Upper lobe of right lung (tissue), 1 donor: ENCODE results near the gene BCL11B. TPM values are rescaled to one million over a fixed set of nuclear protein-coding genes. Genes with fewer than 3 reads are reported as not detected.
A peak's percentile ranks its signal among the peaks of the same experiment; 100 is the strongest.

Source experiments
- ATAC-seq: fragments of 200-7000 bp; cut with Tn5 transposase; one replicate; pipeline ENCODE4 v1.9.1; 2020; ENCODE audit warnings: mild to moderate bottlenecking, moderate library complexity
- DNase-seq: peaks from one replicate; pipeline ENCODE4 v3.0.0-alpha.2; 2020
- H3K27ac ChIP-seq: fragments of 200-600 bp; one replicate; pipeline ENCODE4 v1.8.0; 2022
- H3K27me3 ChIP-seq: fragments of 200-600 bp; one replicate; pipeline ENCODE4 v1.8.0; 2022; ENCODE audit warnings: mild to moderate bottlenecking
- H3K36me3 ChIP-seq: fragments of 200-600 bp; one replicate; pipeline ENCODE4 v1.8.0; 2022
- H3K4me1 ChIP-seq: fragments of 200-600 bp; one replicate; pipeline ENCODE4 v1.8.0; 2022
- H3K4me3 ChIP-seq: fragments of 200-600 bp; one replicate; pipeline ENCODE4 v1.8.0; 2022; ENCODE audit warnings: mild to moderate bottlenecking
- H3K9me3 ChIP-seq: fragments of 200-600 bp; one replicate; pipeline ENCODE4 v1.8.0; 2022
- intact Hi-C: fragments of 100-400 bp; cut with DNase I; formaldehyde crosslinking; loops from one replicate; pipeline ENCODE4 v1.11.0; 2022
- long read RNA-seq: library from polyadenylated mRNA; unstranded; transcript quantifications from one replicate; pipeline ENCODE4 v2.0.0, GENCODE V29; 2021
- total RNA-seq: library from RNA; stranded (reverse); fragmentation: NEBNext Ultra II Directional; extraction: Animal tissue kit (Norgen Biotek cat#: 25700); gene quantifications from one replicate; pipeline ENCODE4 v1.2.1, GENCODE V29; 2021
- TF ChIP-seq, protein P1 (sequence below): fragments of 200-600 bp; IDR thresholded peaks from one replicate; pipeline ENCODE4 v1.8.0; 2022; ENCODE audit warnings: antibody characterized with exemption
- donor health status: DM: no; HTN: yes; CAD: no; lungs with severe emphysema.

Gene BCL11B
- total RNA-seq: 2.4 TPM
- long read RNA-seq: 0 reads

- Histone ChIP-seq H3K4me1 (peaks cover 34% of the 10 kb centered on the region), H3K27ac (peak within 1 kb of the TSS; percentile 11), H3K36me3 (no peaks in the 10 kb centered on the region), H3K9me3 (no peaks in the 10 kb centered on the region), H3K4me3 (peak within 1 kb of the TSS; percentile 45), H3K27me3 (peaks cover 77% of the 10 kb centered on the region)
- TF ChIP-seq, protein P1, sequence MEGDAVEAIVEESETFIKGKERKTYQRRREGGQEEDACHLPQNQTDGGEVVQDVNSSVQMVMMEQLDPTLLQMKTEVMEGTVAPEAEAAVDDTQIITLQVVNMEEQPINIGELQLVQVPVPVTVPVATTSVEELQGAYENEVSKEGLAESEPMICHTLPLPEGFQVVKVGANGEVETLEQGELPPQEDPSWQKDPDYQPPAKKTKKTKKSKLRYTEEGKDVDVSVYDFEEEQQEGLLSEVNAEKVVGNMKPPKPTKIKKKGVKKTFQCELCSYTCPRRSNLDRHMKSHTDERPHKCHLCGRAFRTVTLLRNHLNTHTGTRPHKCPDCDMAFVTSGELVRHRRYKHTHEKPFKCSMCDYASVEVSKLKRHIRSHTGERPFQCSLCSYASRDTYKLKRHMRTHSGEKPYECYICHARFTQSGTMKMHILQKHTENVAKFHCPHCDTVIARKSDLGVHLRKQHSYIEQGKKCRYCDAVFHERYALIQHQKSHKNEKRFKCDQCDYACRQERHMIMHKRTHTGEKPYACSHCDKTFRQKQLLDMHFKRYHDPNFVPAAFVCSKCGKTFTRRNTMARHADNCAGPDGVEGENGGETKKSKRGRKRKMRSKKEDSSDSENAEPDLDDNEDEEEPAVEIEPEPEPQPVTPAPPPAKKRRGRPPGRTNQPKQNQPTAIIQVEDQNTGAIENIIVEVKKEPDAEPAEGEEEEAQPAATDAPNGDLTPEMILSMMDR: peak; percentile 29
- ATAC-seq (peak; percentile 55), DNase-seq (no peak)
- intact Hi-C loops: no loop called here
Measured at GRCh38 chr14:99271951-99272631, at the start of gene BCL11B. Gene BCL11B, minus strand, starts transcription at chr14:99272197. Its CDS starts 979 bp downstream, at chr14:99271218.

DNA sequence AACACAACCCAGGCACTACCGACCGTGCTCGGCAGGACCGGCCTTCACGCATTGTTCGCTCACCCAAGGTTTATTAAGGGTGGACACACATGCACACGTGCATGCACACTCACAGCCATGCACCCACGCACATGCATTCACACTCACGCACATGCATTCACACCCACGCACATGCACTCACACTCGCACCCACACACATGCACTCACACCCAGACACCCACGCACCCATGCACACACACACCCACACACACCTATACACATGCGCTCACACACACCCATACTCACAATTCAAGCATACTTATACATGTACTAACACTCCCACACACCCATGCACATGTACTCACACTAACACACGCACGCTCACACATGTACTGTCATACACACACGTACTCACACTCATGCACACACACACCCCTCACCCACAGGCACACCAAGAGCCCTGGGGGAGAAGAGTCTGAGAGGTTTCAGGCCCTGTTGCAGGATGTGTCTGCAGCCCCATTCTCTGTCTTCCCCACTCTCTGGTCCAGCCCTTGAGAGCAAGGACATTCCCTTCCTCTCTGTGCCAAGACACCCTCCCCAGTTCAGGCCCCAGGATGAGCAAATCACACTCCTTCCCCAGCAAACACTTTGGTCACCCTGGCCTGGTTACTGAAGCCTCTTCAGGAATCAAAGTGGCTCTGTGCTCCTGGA, 49.4 kb upstream of the BCL11B start:
- no peaks in the 10 kb centered on the region for H3K9me3 ChIP-seq
- H3K4me3 ChIP-seq: no peak overlapping the region
- DNase-seq (peak; percentile 36), ATAC-seq (no peak)
- TF ChIP-seq, protein P1: no peak
- peaks cover 8% of the 10 kb centered on the region for H3K27me3 ChIP-seq
- H3K4me1 ChIP-seq: no peaks in the 10 kb centered on the region
- no peaks in the 10 kb centered on the region for H3K36me3 ChIP-seq
- intact Hi-C loops: no loop called here
- no peak overlapping the region for H3K27ac ChIP-seq

- H3K27me3 ChIP-seq: peaks cover 4% of the 10 kb centered on the region
- H3K36me3 ChIP-seq: no peaks in the 10 kb centered on the region
- no peak overlapping the region for H3K4me3 ChIP-seq
- H3K27ac ChIP-seq: no peak overlapping the region
- no peaks in the 10 kb centered on the region for H3K4me1 ChIP-seq
- no peaks in the 10 kb centered on the region for H3K9me3 ChIP-seq
- intact Hi-C loops: no loop called here
- DNase-seq: no peak
- ATAC-seq: no peak
- TF ChIP-seq, protein P1: no peak
Measured at GRCh38 chr14:99320621-99321235, 48.7 kb upstream of the BCL11B start.

GRCh38 chr14:99320105-99320572, 48.1 kb upstream of the BCL11B start:
- H3K36me3 ChIP-seq: no peaks in the 10 kb centered on the region
- no peaks in the 10 kb centered on the region for H3K27me3 ChIP-seq
- DNase-seq: peak; percentile 79
- intact Hi-C loops: no loop called here
- peak; percentile 70 for ATAC-seq
- TF ChIP-seq, protein P1: peak; percentile 76
- no peaks in the 10 kb centered on the region for H3K4me1 ChIP-seq
- H3K9me3 ChIP-seq: no peaks in the 10 kb centered on the region
- no peak overlapping the region for H3K27ac ChIP-seq
- no peak overlapping the region for H3K4me3 ChIP-seq

DNA sequence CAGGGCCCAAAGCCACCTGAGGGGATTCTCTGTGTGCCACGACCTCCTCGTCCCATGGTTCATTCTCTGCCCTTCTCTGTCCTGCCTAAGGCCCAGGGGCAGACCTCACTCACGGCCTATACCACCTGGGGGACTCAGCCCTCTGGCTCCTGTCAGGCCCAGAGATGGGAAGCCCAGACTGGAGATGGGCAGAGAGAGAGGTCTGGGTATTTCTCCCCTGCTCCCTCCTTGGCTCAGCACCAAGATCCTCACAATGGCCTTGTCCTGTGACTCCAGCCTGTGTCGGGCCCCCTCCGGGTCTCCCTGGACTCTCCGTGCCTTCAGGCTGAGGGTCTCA, 46.9 kb upstream of the BCL11B start:
- Histone ChIP-seq H3K27ac (no peak overlapping the region), H3K9me3 (no peaks in the 10 kb centered on the region), H3K4me3 (no peak overlapping the region), H3K27me3 (no peaks in the 10 kb centered on the region), H3K36me3 (no peaks in the 10 kb centered on the region), H3K4me1 (no peaks in the 10 kb centered on the region)
- ATAC-seq (no peak), DNase-seq (no peak)
- intact Hi-C loops: no loop called here
- TF ChIP-seq, protein P1: no peak
